NB4 (cell line): Measurements from ENCODE around the gene P2RY12.

ENCODE experiments used
- CTCF ChIP-seq: IDR thresholded peaks from one replicate; pipeline ENCODE4 v1.5.1; 2012; ENCODE audit warnings: low read depth, low read length
- MAX ChIP-seq: IDR thresholded peaks from 2 replicates; pipeline ENCODE4 v1.6.1; 2011; ENCODE audit warnings: low read depth, low read length
- MYC ChIP-seq: IDR thresholded peaks from 2 replicates; pipeline ENCODE4 v1.6.1; 2011; ENCODE audit warnings: low read depth, low read length
- POLR2A ChIP-seq: IDR thresholded peaks from 2 replicates; pipeline ENCODE4 v1.6.1; 2011; ENCODE audit warnings: mild to moderate bottlenecking; ENCODE audit not compliant: insufficient read length; ENCODE audit errors: extremely low read depth

GRCh38 chr3:151296226-151296625 lies 88.3 kb downstream of the P2RY12 start:
- TF ChIP-seq POLR2A, result no peak
- TF ChIP-seq CTCF, result no peak
- TF ChIP-seq MAX, result no peak
- no peak for TF ChIP-seq MYC
